Smooth muscle cell (in vitro differentiated cells): ENCODE data around the gene TRPM4. TPM values are rescaled to one million over a fixed set of nuclear protein-coding genes. Genes with fewer than 3 reads are reported as not detected.
A peak's percentile ranks its signal among the peaks of the same experiment; 100 is the strongest.
"Not testable (repeated sequence)": the region's sequence is repeated elsewhere in the genome, so short reads cannot be mapped to it uniquely, and the experiment has no call there.

ENCODE experiments used
- DNase-seq: peaks from one replicate; lab custom pipeline; 2025; ENCODE audit not compliant: unreplicated experiment; lab: John Stamatoyannopoulos, UW
- H2AFZ ChIP-seq: fragments of 200-600 bp; sonication (generic); 2 replicates; pipeline ENCODE4 v1.6.0; 2016; ENCODE audit warnings: antibody characterized with exemption, low read depth, mild to moderate bottlenecking
- H3F3A ChIP-seq: fragments of 200-600 bp; sonication (generic); 2 replicates; pipeline ENCODE4 v1.6.0; 2017; ENCODE audit warnings: antibody characterized with exemption, low read depth
- H3K27ac ChIP-seq: fragments of 200-600 bp; sonication (generic); 2 replicates; pipeline ENCODE4 v1.5.1; 2016; ENCODE audit warnings: low read depth, mild to moderate bottlenecking
- H3K27me3 ChIP-seq: fragments of 200-600 bp; sonication (generic); 2 replicates; pipeline ENCODE4 v1.6.1; 2016; ENCODE audit warnings: low read depth, mild to moderate bottlenecking
- H3K36me3 ChIP-seq: fragments of 200-600 bp; sonication (generic); 2 replicates; pipeline ENCODE4 v1.5.1; 2016; ENCODE audit warnings: low read depth
- H3K4me1 ChIP-seq: fragments of 200-600 bp; sonication (generic); 2 replicates; pipeline ENCODE4 v1.5.1; 2016; ENCODE audit warnings: low read depth
- H3K4me2 ChIP-seq: fragments of 200-600 bp; sonication (generic); 2 replicates; pipeline ENCODE4 v1.6.0; 2016; ENCODE audit warnings: mild to moderate bottlenecking
- H3K4me3 ChIP-seq: fragments of 200-600 bp; sonication (generic); 2 replicates; pipeline ENCODE4 v1.5.1; 2016; ENCODE audit warnings: mild to moderate bottlenecking
- H3K79me2 ChIP-seq: fragments of 200-600 bp; sonication (generic); 2 replicates; pipeline ENCODE4 v1.6.0; 2016; ENCODE audit warnings: low read depth, mild to moderate bottlenecking
- H3K9ac ChIP-seq: fragments of 200-600 bp; sonication (generic); 2 replicates; pipeline ENCODE4 v1.6.0; 2016; ENCODE audit warnings: low read depth
- H3K9me3 ChIP-seq: fragments of 200-600 bp; sonication (generic); replicated peaks from 2 replicates; pipeline ENCODE4 v1.5.1; 2016; ENCODE audit warnings: low read depth
- H4K20me1 ChIP-seq: fragments of 200-600 bp; sonication (generic); 2 replicates; pipeline ENCODE4 v1.6.0; 2016; ENCODE audit warnings: low read depth
- CTCF ChIP-seq: fragments of 200-600 bp; sonication (generic); IDR thresholded peaks from 2 replicates; pipeline ENCODE4 v1.5.1; 2017; ENCODE audit warnings: borderline replicate concordance, mild to moderate bottlenecking, antibody characterized with exemption; ENCODE audit not compliant: insufficient read depth, poor library complexity, severe bottlenecking
- WGBS: methylation state at CpG from one replicate; pipeline ENCODE4 v1.1.7; 2016; ENCODE audit warnings: low lambda C conversion rate; 5-methylcytosine and 5-hydroxymethylcytosine counted together
- polyA plus RNA-seq: library from polyadenylated mRNA; unstranded; fragments of >200 nt; fragmentation: Nextera tagmentation; extraction: Ambion mirVana; gene quantifications from 2 replicates; pipeline ENCODE4 v1.2.1, GENCODE V29; 2016
- total RNA-seq: library from RNA; depleted of rRNA; stranded (reverse); fragments of >200 nt; gene quantifications from 2 replicates; pipeline ENCODE4 v1.2.3, GENCODE V29; 2014

Gene TRPM4
- total and polyA plus RNA-seq, 2 experiments from 2014 or later, result 27.7 to 32.1 TPM

GRCh38 chr19:49120868-49121267 is 36.7 kb upstream of the TRPM4 start:
- Histone ChIP-seq H3K27me3 (no peaks in the 10 kb centered on the region), H3K4me2 (no peak overlapping the region), H3K9me3 (no peaks in the 10 kb centered on the region), H3K79me2 (no peaks in the 10 kb centered on the region), H3K27ac (no peak overlapping the region), H2AFZ (no peak overlapping the region), H3K9ac (no peak overlapping the region), H4K20me1 (no peaks in the 10 kb centered on the region), H3F3A (peaks cover 7% of the 10 kb centered on the region), H3K4me3 (no peak overlapping the region), H3K4me1 (peaks cover 7% of the 10 kb centered on the region), H3K36me3 (no peaks in the 10 kb centered on the region)
- TF ChIP-seq CTCF, result no peak
- WGBS, result 91% methylated on average over 2 of the region's 2 CpGs
- DNase-seq, result no peak

- 87% methylated on average over 10 of the region's 10 CpGs for WGBS
- H3K36me3 ChIP-seq, H2AFZ ChIP-seq, H3F3A ChIP-seq, H3K79me2 ChIP-seq, H3K27ac ChIP-seq, H3K4me3 ChIP-seq, H3K4me1 ChIP-seq, H3K9ac ChIP-seq, H4K20me1 ChIP-seq, H3K9me3 ChIP-seq, H3K27me3 ChIP-seq, DNase-seq, H3K4me2 ChIP-seq: not testable (repeated sequence)
These were observed 35.8 kb upstream of the TRPM4 start for GRCh38 chr19:49121841-49122240.

- not testable (repeated sequence) for H4K20me1 ChIP-seq, H3K36me3 ChIP-seq, H3K4me1 ChIP-seq, H3K9ac ChIP-seq, H3K4me3 ChIP-seq, H3K4me2 ChIP-seq, H3K79me2 ChIP-seq, H3K27ac ChIP-seq, H3K9me3 ChIP-seq, DNase-seq, H2AFZ ChIP-seq, H3F3A ChIP-seq, H3K27me3 ChIP-seq
- 94% methylated on average over 11 of the region's 11 CpGs for WGBS
These were observed 34.3 kb upstream of the TRPM4 start for GRCh38 chr19:49123285-49123684.

- DNase-seq, result no peak
- no peaks in the 10 kb centered on the region for H3K36me3 ChIP-seq
- WGBS, result 34% methylated on average over 17 of the region's 23 CpGs
- H3K27me3 ChIP-seq, result no peaks in the 10 kb centered on the region
- peaks cover 2% of the 10 kb centered on the region for H3K4me1 ChIP-seq
- H3K79me2 ChIP-seq, result no peaks in the 10 kb centered on the region
- peak overlapping the region; percentile 40 for H3K4me2 ChIP-seq
- H3K9ac ChIP-seq, result no peak overlapping the region
- no peaks in the 10 kb centered on the region for H4K20me1 ChIP-seq
- no peak overlapping the region for H2AFZ ChIP-seq
- no peak for TF ChIP-seq CTCF
- no peaks in the 10 kb centered on the region for H3F3A ChIP-seq
- no peak overlapping the region for H3K27ac ChIP-seq
- no peak overlapping the region for H3K4me3 ChIP-seq
- H3K9me3 ChIP-seq, result no peaks in the 10 kb centered on the region
These were observed 32.4 kb upstream of the TRPM4 start for GRCh38 chr19:49125025-49125731.

- no peaks in the 10 kb centered on the region for H3K27me3 ChIP-seq
- 73% methylated on average over 4 of the region's 4 CpGs for WGBS
These were observed 31.0 kb upstream of the TRPM4 start for GRCh38 chr19:49126575-49126974.

GRCh38 chr19:49127225-49127624 is 30.4 kb upstream of the TRPM4 start:
- H3K79me2 ChIP-seq, H3K27ac ChIP-seq, H3K36me3 ChIP-seq, H3K9me3 ChIP-seq, H4K20me1 ChIP-seq, H3K27me3 ChIP-seq, H2AFZ ChIP-seq, DNase-seq, H3K4me1 ChIP-seq, H3K4me3 ChIP-seq, H3F3A ChIP-seq, H3K9ac ChIP-seq: not testable (repeated sequence)
- H3K4me2 ChIP-seq, result peak overlapping the region; percentile 69
- WGBS, result 98% methylated on average over 6 of the region's 12 CpGs

More at GRCh38 chr19:49126575-49126974, 31.0 kb upstream of the TRPM4 start:
- Histone ChIP-seq H4K20me1 (no peaks in the 10 kb centered on the region), H3K4me1 (no peaks in the 10 kb centered on the region), H3K9ac (no peak overlapping the region), H2AFZ (no peak overlapping the region), H3K4me3 (no peak overlapping the region), H3F3A (no peaks in the 10 kb centered on the region), H3K36me3 (no peaks in the 10 kb centered on the region), H3K79me2 (no peaks in the 10 kb centered on the region), H3K9me3 (no peaks in the 10 kb centered on the region), H3K4me2 (no peak overlapping the region), H3K27ac (no peak overlapping the region)
- DNase-seq, result no peak
- no peak for TF ChIP-seq CTCF
